ENCODE measurements around the gene TUBD1.

GRCh38 chr17:59890720-59891119 is 2.0 kb downstream of the TUBD1 start:
- no peak for TF ChIP-seq POLR2A (IDR thresholded peaks at IDR 0.05)
- no peak for TF ChIP-seq CTCF (IDR thresholded peaks at IDR 0.05)
